ENCODE results near the gene GAPDH.

- TF ChIP-seq CTCF (IDR thresholded peaks at IDR 0.05; ENCODE audit: poor library complexity) (no peak), EZH2phosphoT487 (IDR thresholded peaks at IDR 0.05; ENCODE audit: low read depth, severe bottlenecking, unreplicated experiment) (no peak)
These were observed 26.2 kb upstream of the GAPDH start for GRCh38 chr12:6508087-6508486.
